Activated naive CD4-positive, alpha-beta T cell treated with Interleukin-2 at 50 U/mL for 16 hours (primary cell): ENCODE results near the gene KRT14.
"Not testable (repeated sequence)": the region's sequence is repeated elsewhere in the genome, so short reads cannot be mapped to it uniquely, and the experiment has no call there.

Experiments
- DNase-seq: peaks from one replicate; pipeline ENCODE4 v3.0.0-alpha.2; 2020

The KRT14 gene

GRCh38 chr17:41622340-41623183, 35.9 kb upstream of the KRT14 start:
- not testable (repeated sequence) for DNase-seq

GRCh38 chr17:41621916-41622315, 35.2 kb upstream of the KRT14 start:
- DNase-seq, result no peak

- not testable (repeated sequence) for DNase-seq
These were observed 34.7 kb upstream of the KRT14 start for GRCh38 chr17:41621435-41621817.

GRCh38 chr17:41620583-41621434, 34.1 kb upstream of the KRT14 start:
- DNase-seq, result no peak

- not testable (repeated sequence) for DNase-seq
These were observed 33.4 kb upstream of the KRT14 start for GRCh38 chr17:41619927-41620582.

DNA sequence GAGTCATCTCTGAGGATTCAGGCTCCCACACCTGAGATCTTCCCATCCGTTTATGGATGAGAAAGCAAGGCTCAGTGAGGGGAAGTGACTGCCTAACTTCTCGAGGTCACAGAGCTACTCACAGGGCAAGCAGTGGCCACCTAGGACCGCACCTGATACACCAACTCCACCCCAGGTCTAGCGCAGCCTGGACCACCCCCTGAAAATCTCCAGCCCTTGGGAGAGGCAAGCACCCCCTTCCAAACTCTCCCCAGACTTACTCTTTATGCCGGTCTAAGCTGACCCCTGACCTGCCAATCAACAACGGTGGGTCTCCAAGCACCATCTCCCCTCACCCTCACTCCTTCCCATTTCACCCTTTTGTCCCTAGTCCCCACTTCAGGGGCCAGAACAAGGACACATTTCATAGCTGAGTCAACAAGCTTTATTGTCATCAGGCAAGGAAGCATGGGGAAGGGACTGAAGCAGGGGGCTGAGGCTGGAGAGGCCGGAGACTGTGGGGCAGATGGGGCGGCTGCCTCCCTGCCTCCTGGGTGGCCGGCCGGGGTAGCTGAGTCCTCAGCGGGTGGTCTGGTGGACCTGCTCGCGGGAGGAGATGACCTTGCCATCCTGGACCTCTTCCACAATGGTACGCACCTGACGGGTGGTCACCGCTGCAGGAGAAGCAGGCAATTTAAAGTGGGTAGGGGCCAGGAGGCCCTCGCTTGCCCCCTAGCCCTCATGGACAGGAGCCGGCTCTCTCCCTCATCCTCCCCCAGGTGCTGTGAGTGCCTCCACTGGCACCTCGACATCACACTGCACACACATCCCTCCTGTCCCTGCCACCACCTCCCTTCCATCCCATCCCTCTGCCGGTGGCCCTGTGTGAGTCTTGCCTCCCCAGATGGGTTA, 32.6 kb upstream of the KRT14 start:
- DNase-seq, result no peak

- DNase-seq, result no peak
These were observed 31.8 kb upstream of the KRT14 start for GRCh38 chr17:41618341-41619035.

DNA sequence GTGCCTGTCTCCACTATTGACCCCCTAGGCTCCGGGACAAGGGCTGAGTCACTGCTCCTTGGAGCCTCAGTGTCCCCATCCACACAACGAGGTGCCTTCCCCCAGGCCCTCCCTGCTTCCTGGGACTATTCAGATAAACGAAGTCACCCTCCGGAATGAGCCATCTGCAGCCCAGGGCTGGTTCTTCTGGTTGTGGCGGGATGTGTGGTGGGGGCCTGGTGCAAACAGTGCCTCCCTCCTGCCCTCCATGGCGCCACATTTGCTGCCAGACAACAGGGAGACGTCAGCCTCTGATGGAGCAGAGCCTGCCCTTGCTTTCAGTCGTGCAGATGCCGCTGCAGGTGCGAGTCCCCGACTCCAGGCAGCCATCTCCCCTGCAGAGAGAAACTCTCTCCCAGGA, 31.0 kb upstream of the KRT14 start:
- no peak for DNase-seq

DNA sequence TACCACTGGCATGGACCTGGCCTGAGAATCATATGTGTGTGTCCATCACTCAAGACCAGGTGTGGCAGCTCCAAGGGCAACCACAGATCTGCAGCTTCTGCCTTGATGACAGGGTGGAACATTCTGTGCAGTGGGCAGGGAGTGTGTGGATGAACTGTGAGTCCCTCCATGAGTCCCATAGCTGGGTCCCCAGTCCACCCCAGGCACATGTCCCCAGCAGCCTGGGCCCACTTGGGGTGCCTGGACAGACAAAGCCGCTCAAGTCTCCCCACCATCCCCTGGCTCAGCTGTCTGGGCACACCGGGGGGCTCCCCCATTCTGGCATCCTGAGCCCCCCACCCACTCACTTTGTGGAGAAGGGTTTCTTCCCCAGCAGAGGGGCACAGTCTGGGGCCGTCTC, 30.4 kb upstream of the KRT14 start:
- DNase-seq, result no peak

DNA sequence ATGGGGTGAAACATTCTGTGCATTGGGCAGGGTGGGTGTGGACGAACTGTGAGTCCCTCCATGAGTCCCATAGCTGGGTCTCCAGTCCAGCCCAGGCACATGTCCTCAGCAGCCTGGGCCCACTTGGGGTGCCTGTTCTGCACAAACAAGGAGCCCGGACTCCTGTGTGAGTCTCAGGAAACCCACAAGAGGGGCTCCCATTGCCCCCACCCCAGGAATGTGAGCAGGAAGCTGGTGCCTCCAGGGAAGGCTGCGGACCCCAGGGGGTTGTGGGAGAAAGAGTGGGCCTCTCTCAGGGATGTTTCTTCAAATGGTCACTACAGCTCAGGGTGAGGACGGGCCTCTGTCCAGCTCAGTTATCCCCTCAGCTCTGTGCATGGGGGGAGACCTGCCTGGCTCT, 29.8 kb upstream of the KRT14 start:
- not testable (repeated sequence) for DNase-seq

- no peak for DNase-seq
These were observed 28.8 kb upstream of the KRT14 start for GRCh38 chr17:41615454-41615853.

DNA sequence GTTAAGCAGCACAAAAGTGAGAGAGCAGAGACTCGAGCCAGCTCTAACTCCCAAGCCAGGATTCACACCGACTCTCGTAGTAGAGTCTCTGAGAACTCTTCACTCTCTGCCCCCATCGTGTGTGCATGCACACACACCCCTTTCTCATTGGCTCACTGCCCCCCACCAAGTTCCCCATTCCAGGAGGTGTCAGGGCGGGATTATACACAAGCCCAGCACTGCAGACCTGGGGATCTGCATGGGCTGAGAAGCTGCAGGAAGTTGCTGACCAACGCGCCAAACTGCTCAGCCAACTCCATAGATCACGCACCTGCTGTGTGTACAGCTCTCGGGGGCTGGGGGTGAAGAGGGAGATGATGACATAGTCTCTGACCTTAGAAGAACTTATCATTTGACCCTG, 28.1 kb upstream of the KRT14 start:
- DNase-seq, result not testable (repeated sequence)

- DNase-seq, result no peak
These were observed 27.4 kb upstream of the KRT14 start for GRCh38 chr17:41614098-41614497.

DNA sequence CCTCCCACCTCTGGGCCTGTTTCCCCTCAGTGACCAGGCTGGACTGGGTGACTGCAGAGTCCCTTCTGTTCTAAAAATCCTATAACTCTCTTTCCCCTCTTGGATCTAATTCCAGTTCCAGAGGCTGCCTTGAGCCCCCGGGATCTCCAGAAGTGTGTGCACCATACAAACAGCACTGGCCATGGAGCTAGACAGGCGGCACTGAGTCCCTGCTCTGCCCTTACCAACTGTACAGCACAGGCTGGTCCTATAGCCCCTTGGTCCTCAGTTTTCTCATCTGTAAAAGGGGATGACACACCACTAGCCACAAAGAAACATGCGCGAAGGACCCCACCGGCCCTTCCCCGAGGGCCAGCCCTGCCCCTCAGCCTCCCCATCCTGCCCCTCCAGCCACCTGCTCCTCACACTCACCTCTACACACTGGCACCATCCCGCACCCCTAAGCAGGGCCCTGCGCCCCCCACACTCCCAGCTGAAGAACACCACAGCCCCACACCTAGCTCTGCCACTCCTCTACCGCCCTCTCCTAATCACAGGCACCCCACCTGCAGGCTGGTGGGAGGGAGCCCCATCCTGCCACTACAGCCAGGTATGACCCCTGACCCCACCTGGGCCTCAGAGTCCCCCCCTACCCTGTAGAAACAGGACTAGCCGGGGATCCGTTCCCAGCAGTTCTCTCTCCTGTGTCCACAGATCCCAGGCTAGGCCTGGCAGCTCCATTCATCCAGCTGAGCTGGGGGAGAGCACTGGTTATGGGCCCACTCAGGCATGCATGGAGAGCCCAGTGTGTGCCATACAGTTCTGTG, 26.8 kb upstream of the KRT14 start:
- no peak for DNase-seq

GRCh38 chr17:41612376-41613160, 25.9 kb upstream of the KRT14 start, which contains the start of gene KRT16:
Gene KRT16 (minus strand): TSS chr17:41612767. CDS start chr17:41612688, 79 bp downstream.
- not testable (repeated sequence) for DNase-seq

DNA sequence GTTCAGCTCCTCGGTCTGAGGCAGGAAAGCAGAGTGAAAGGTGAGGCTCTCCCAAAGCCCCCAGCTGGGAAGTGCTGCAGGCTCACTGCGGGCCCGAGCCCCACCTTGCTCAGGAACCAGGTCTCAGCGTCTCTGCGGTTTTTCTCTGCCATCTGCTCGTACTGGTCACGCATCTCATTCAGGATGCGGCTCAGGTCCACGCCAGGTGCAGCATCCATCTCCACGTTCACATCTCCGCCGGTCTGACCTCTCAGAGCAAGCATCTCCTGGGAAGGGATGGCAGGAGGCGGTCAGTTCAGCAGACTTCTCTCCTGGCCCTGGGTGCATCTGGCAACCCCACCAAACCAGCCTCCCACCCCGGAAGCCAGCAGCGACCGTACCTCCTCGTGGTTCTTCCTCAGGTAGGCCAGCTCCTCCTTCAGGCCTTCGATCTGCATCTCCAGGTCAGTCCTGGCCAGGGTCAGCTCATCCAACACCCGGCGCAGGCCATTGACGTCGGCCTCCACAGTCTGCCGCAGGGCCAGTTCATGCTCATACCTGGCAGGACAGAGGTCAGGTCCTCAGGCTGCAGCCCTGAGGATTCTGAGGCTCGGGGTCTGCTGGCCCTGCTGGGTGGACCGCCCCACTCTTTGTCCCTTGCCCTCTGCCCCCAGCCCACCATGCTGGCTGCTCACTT, 24.4 kb upstream of the KRT14 start:
- DNase-seq, result no peak

DNA sequence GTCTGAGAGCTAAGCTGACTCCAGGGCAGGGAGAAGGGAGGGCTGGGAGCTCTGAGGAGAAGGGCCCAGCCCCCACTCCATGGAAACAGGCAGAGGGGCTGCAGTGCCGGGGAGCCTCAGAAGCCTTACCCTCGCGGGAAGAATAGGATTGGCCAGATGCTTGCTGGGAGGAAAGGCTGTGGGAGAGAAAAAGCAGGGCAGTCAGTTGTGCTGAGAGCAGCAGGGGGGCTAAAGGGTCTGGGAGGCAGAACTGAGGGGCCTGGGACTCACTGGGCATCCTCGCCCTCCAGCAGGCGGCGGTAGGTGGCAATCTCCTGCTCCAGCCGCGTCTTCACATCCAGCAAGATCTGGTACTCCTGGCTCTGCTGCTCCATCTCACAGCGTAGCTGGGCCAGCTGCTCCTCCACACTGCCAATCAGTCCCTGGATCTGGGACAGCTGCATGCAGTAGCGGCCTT, 23.4 kb upstream of the KRT14 start:
- DNase-seq, result not testable (repeated sequence)

- DNase-seq, result not testable (repeated sequence)
These were observed 20.2 kb upstream of the KRT14 start for GRCh38 chr17:41606930-41607329.

DNA sequence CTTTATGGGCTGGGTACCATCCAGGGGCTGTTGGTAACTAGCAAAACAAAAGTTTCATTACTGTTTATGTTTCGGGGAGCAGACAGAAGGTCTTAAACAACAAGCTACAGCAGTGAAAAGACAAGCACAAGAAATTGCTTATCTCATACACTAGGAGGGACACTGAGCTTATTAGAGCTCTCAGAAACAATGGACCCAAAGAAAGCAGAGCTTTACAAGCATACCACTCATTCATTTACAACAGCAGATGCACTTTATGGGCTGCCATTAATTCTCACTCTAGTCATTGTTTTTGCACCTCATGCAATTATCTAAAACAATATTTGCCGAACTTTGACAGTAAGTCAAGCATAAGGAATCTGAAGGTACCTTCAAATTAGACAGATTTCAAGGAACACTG, 15.8 kb upstream of the KRT14 start:
- DNase-seq, result no peak
